ENCODE results near the gene MASP1.

Gene MASP1

GRCh38 chr3:187266691-187267090, 24.8 kb downstream of the MASP1 start:
- H3K27me3 ChIP-seq (ENCODE audit: control insufficient read depth in 1 of 2, insufficient read depth in 1 of 2, low read length in 2 of 2), result no peaks in the 10 kb centered on the region
- peak overlapping the region; percentile 82 to 91 for H3K18ac ChIP-seq (ENCODE audit: low read depth in 1 of 2, low read length in 2 of 2)
- H3K4ac ChIP-seq (ENCODE audit: low read depth in 1 of 2, low read length in 2 of 2), result peak overlapping the region; percentile 13 to 68
- no peaks in the 10 kb centered on the region for H3K79me1 ChIP-seq (replicated peaks; ENCODE audit: low read length, poor library complexity, severe bottlenecking)
- H2AK5ac ChIP-seq (ENCODE audit: low read length, severe bottlenecking), result peak overlapping the region; percentile 61
- H3K14ac ChIP-seq (ENCODE audit: low read length in 2 of 2), result no peak overlapping the region
- H3K9ac ChIP-seq (ENCODE audit: low read length), result no peak overlapping the region
- H2BK120ac ChIP-seq (ENCODE audit: low read depth, low read length), result peak overlapping the region; percentile 90
- no peak overlapping the region for H3K4me3 ChIP-seq (ENCODE audit: insufficient read depth in 1 of 2, low read depth in 1 of 2, low read length in 2 of 2)
- H2BK15ac ChIP-seq (ENCODE audit: low read depth, poor library complexity, severe bottlenecking), result no peak overlapping the region
- peaks cover 16% of the 10 kb centered on the region for H3K9me3 ChIP-seq (ENCODE audit: control insufficient read depth, low read length)
- 80% methylated on average over 1 of the region's 1 CpG for WGBS
- no peak for DNase-seq
- no peak overlapping the region for H3K23ac ChIP-seq (ENCODE audit: low read length in 2 of 2)
- H3K36me3 ChIP-seq (ENCODE audit: control insufficient read depth in 1 of 2, insufficient read depth in 2 of 2, low read depth in 1 of 2, low read length in 2 of 2), result peaks cover 0 to 38% of the 10 kb centered on the region in 2 experiments
- H3K4me1 ChIP-seq (ENCODE audit: control insufficient read depth, insufficient read depth, low read depth, low read length), result peaks cover 5% of the 10 kb centered on the region
- no peak overlapping the region for H4K8ac ChIP-seq (ENCODE audit: low read length)
- H2BK12ac ChIP-seq (ENCODE audit: low read length in 2 of 2), result peak overlapping the region; percentile 17 to 96
- no peak overlapping the region for H2AFZ ChIP-seq (ENCODE audit: low read depth, low read length)
- H2BK5ac ChIP-seq (ENCODE audit: low read depth, low read length, poor library complexity, severe bottlenecking), result no peak overlapping the region
- peak overlapping the region; percentile 64 for H4K91ac ChIP-seq (ENCODE audit: low read length)
- no peak overlapping the region for H3K27ac ChIP-seq (ENCODE audit: low read length, poor library complexity, severe bottlenecking)
- no peak overlapping the region for H3K4me2 ChIP-seq (ENCODE audit: low read length, poor library complexity, severe bottlenecking)

- H3K18ac ChIP-seq (ENCODE audit: low read depth in 1 of 2, low read length in 2 of 2), result peak overlapping the region in 1 of 2 experiments; percentile 69
- H2BK120ac ChIP-seq (ENCODE audit: low read depth, low read length), result no peak overlapping the region
- no peak overlapping the region for H3K4me2 ChIP-seq (ENCODE audit: low read length, poor library complexity, severe bottlenecking)
- no peak overlapping the region for H4K91ac ChIP-seq (ENCODE audit: low read length)
- no peak overlapping the region for H2AK5ac ChIP-seq (ENCODE audit: low read length, severe bottlenecking)
- peaks cover 0 to 39% of the 10 kb centered on the region in 2 experiments for H3K36me3 ChIP-seq (ENCODE audit: control insufficient read depth in 1 of 2, insufficient read depth in 2 of 2, low read depth in 1 of 2, low read length in 2 of 2)
- H3K4ac ChIP-seq (ENCODE audit: low read depth in 1 of 2, low read length in 2 of 2), result peak overlapping the region in 1 of 2 experiments; percentile 53
- H2AFZ ChIP-seq (ENCODE audit: low read depth, low read length), result no peak overlapping the region
- peak; percentile 72 for DNase-seq
- no peak overlapping the region for H3K14ac ChIP-seq (ENCODE audit: low read length in 2 of 2)
- no peaks in the 10 kb centered on the region for H3K27me3 ChIP-seq (ENCODE audit: control insufficient read depth in 1 of 2, insufficient read depth in 1 of 2, low read length in 2 of 2)
- peak overlapping the region; percentile 85 for H3K27ac ChIP-seq (ENCODE audit: low read length, poor library complexity, severe bottlenecking)
- H3K23ac ChIP-seq (ENCODE audit: low read length in 2 of 2), result no peak overlapping the region
- H2BK12ac ChIP-seq (ENCODE audit: low read length in 2 of 2), result peak overlapping the region in 1 of 2 experiments; percentile 93
- H4K8ac ChIP-seq (ENCODE audit: low read length), result no peak overlapping the region
- H3K79me1 ChIP-seq (replicated peaks; ENCODE audit: low read length, poor library complexity, severe bottlenecking), result no peaks in the 10 kb centered on the region
- peaks cover 24% of the 10 kb centered on the region for H3K9me3 ChIP-seq (ENCODE audit: control insufficient read depth, low read length)
- WGBS, result 0% methylated on average over 2 of the region's 2 CpGs
- H3K9ac ChIP-seq (ENCODE audit: low read length), result no peak overlapping the region
- H3K4me1 ChIP-seq (ENCODE audit: control insufficient read depth, insufficient read depth, low read depth, low read length), result peaks cover 5% of the 10 kb centered on the region
- no peak overlapping the region for H3K4me3 ChIP-seq (ENCODE audit: insufficient read depth in 1 of 2, low read depth in 1 of 2, low read length in 2 of 2)
- H2BK15ac ChIP-seq (ENCODE audit: low read depth, poor library complexity, severe bottlenecking), result no peak overlapping the region
- H2BK5ac ChIP-seq (ENCODE audit: low read depth, low read length, poor library complexity, severe bottlenecking), result peak overlapping the region; percentile 63
These were observed 26.0 kb downstream of the MASP1 start for GRCh38 chr3:187265461-187265955.

GRCh38 chr3:187264911-187265310, 26.6 kb downstream of the MASP1 start:
- Histone ChIP-seq H4K8ac (ENCODE audit: low read length) (no peak overlapping the region), H3K27me3 (ENCODE audit: control insufficient read depth in 1 of 2, insufficient read depth in 1 of 2, low read length in 2 of 2) (no peaks in the 10 kb centered on the region), H2BK5ac (ENCODE audit: low read depth, low read length, poor library complexity, severe bottlenecking) (peak overlapping the region; percentile 63), H3K9ac (ENCODE audit: low read length) (peak overlapping the region; percentile 79), H2AK5ac (ENCODE audit: low read length, severe bottlenecking) (no peak overlapping the region), H3K23ac (ENCODE audit: low read length in 2 of 2) (no peak overlapping the region), H3K18ac (ENCODE audit: low read depth in 1 of 2, low read length in 2 of 2) (peak overlapping the region; percentile 47 to 80), H2BK12ac (ENCODE audit: low read length in 2 of 2) (peak overlapping the region in 1 of 2 experiments; percentile 96), H3K4me2 (ENCODE audit: low read length, poor library complexity, severe bottlenecking) (no peak overlapping the region), H3K27ac (ENCODE audit: low read length, poor library complexity, severe bottlenecking) (peak overlapping the region; percentile 85), H3K79me1 (replicated peaks; ENCODE audit: low read length, poor library complexity, severe bottlenecking) (no peaks in the 10 kb centered on the region), H3K9me3 (ENCODE audit: control insufficient read depth, low read length) (peaks cover 20% of the 10 kb centered on the region), H4K91ac (ENCODE audit: low read length) (no peak overlapping the region), H3K4ac (ENCODE audit: low read depth in 1 of 2, low read length in 2 of 2) (peak overlapping the region in 1 of 2 experiments; percentile 62), H2AFZ (ENCODE audit: low read depth, low read length) (no peak overlapping the region), H2BK15ac (ENCODE audit: low read depth, poor library complexity, severe bottlenecking) (no peak overlapping the region), H3K14ac (ENCODE audit: low read length in 2 of 2) (no peak overlapping the region), H3K4me3 (ENCODE audit: insufficient read depth in 1 of 2, low read depth in 1 of 2, low read length in 2 of 2) (no peak overlapping the region), H3K4me1 (ENCODE audit: control insufficient read depth, insufficient read depth, low read depth, low read length) (peaks cover 5% of the 10 kb centered on the region), H2BK120ac (ENCODE audit: low read depth, low read length) (peak overlapping the region; percentile 55), H3K36me3 (ENCODE audit: control insufficient read depth in 1 of 2, insufficient read depth in 2 of 2, low read depth in 1 of 2, low read length in 2 of 2) (peaks cover 0 to 39% of the 10 kb centered on the region in 2 experiments)
- WGBS, result 33% methylated on average over 3 of the region's 3 CpGs
- peak; percentile 38 for DNase-seq

GRCh38 chr3:187264021-187264420, 27.5 kb downstream of the MASP1 start:
- no peaks in the 10 kb centered on the region for H3K27me3 ChIP-seq (ENCODE audit: control insufficient read depth in 1 of 2, insufficient read depth in 1 of 2, low read length in 2 of 2)
- peak overlapping the region; percentile 85 for H3K27ac ChIP-seq (ENCODE audit: low read length, poor library complexity, severe bottlenecking)
- H2BK15ac ChIP-seq (ENCODE audit: low read depth, poor library complexity, severe bottlenecking), result no peak overlapping the region
- H3K4me3 ChIP-seq (ENCODE audit: insufficient read depth in 1 of 2, low read depth in 1 of 2, low read length in 2 of 2), result no peak overlapping the region
- no peak overlapping the region for H4K91ac ChIP-seq (ENCODE audit: low read length)
- H2AK5ac ChIP-seq (ENCODE audit: low read length, severe bottlenecking), result no peak overlapping the region
- WGBS, result 0% methylated on average over 1 of the region's 4 CpGs
- H3K36me3 ChIP-seq (ENCODE audit: control insufficient read depth in 1 of 2, insufficient read depth in 2 of 2, low read depth in 1 of 2, low read length in 2 of 2), result peaks cover 0 to 39% of the 10 kb centered on the region in 2 experiments
- H3K4me2 ChIP-seq (ENCODE audit: low read length, poor library complexity, severe bottlenecking), result no peak overlapping the region
- H3K79me1 ChIP-seq (replicated peaks; ENCODE audit: low read length, poor library complexity, severe bottlenecking), result no peaks in the 10 kb centered on the region
- H2BK12ac ChIP-seq (ENCODE audit: low read length in 2 of 2), result no peak overlapping the region
- DNase-seq, result peak; percentile 89
- H3K9ac ChIP-seq (ENCODE audit: low read length), result peak overlapping the region; percentile 79
- H2BK120ac ChIP-seq (ENCODE audit: low read depth, low read length), result no peak overlapping the region
- H2AFZ ChIP-seq (ENCODE audit: low read depth, low read length), result no peak overlapping the region
- no peak overlapping the region for H2BK5ac ChIP-seq (ENCODE audit: low read depth, low read length, poor library complexity, severe bottlenecking)
- H3K18ac ChIP-seq (ENCODE audit: low read depth in 1 of 2, low read length in 2 of 2), result no peak overlapping the region
- H3K4me1 ChIP-seq (ENCODE audit: control insufficient read depth, insufficient read depth, low read depth, low read length), result peaks cover 5% of the 10 kb centered on the region
- H4K8ac ChIP-seq (ENCODE audit: low read length), result no peak overlapping the region
- peaks cover 11% of the 10 kb centered on the region for H3K9me3 ChIP-seq (ENCODE audit: control insufficient read depth, low read length)
- no peak overlapping the region for H3K14ac ChIP-seq (ENCODE audit: low read length in 2 of 2)
- no peak overlapping the region for H3K23ac ChIP-seq (ENCODE audit: low read length in 2 of 2)
- no peak overlapping the region for H3K4ac ChIP-seq (ENCODE audit: low read depth in 1 of 2, low read length in 2 of 2)

All from mesenchymal stem cell (in vitro differentiated cells and primary cell).